Erythroblast (primary cell): Measurements from ENCODE around the gene GPX4.

Source experiments
- GATA1 ChIP-seq: IDR thresholded peaks from 2 replicates; pipeline ENCODE4 v1.6.1; 2011; ENCODE audit warnings: low read depth, mild to moderate bottlenecking, control low read depth, low read length, moderate library complexity
- POLR2A ChIP-seq: IDR thresholded peaks from 2 replicates; pipeline ENCODE4 v1.6.1; 2011; ENCODE audit warnings: mild to moderate bottlenecking, low read length

DNA sequence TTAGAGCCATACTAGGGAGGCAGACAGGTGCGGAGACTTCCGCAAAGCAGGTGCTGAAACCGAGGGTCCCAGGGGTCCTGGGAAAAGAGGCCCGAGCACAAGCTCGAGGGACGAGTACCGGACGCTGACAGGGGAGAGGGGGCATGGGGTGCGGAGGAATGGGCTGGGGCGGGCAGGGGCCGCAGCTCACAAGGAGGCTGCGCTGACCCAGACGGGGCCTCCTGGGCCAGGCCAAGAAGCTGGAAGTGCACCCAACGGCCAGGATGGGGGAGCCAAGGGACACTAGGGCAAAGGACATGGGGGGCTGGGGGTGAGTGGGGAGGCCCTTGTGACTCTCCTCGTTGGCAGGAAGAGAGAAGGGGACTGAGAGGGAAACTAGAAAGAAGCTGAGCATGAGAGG lies 10.5 kb upstream of the GPX4 start:
- TF ChIP-seq POLR2A: no peak
- TF ChIP-seq GATA1: no peak
